C4-2B (cell line): ENCODE results near the gene PNPLA7.

Experiments used
- CTCF ChIP-seq: fragments of 450-650 bp; conservative IDR thresholded peaks from 2 replicates; pipeline ENCODE4 v1.5.1; 2017; ENCODE audit warnings: mild to moderate bottlenecking
- ZFX ChIP-seq: fragments of 450-650 bp; IDR thresholded peaks from 2 replicates; pipeline ENCODE4 v1.6.1; 2017

- no peak for TF ChIP-seq CTCF
- no peak for TF ChIP-seq ZFX
Measured at GRCh38 chr9:137441935-137442321, 108.3 kb downstream of the PNPLA7 start.
